ENCODE results near the gene FXYD7. TPM values are rescaled to one million over a fixed set of nuclear protein-coding genes. Genes with fewer than 3 reads are reported as not detected.

Gene FXYD7
- total RNA-seq, 1 experiment from 2014 or later: 0.71 TPM

DNA sequence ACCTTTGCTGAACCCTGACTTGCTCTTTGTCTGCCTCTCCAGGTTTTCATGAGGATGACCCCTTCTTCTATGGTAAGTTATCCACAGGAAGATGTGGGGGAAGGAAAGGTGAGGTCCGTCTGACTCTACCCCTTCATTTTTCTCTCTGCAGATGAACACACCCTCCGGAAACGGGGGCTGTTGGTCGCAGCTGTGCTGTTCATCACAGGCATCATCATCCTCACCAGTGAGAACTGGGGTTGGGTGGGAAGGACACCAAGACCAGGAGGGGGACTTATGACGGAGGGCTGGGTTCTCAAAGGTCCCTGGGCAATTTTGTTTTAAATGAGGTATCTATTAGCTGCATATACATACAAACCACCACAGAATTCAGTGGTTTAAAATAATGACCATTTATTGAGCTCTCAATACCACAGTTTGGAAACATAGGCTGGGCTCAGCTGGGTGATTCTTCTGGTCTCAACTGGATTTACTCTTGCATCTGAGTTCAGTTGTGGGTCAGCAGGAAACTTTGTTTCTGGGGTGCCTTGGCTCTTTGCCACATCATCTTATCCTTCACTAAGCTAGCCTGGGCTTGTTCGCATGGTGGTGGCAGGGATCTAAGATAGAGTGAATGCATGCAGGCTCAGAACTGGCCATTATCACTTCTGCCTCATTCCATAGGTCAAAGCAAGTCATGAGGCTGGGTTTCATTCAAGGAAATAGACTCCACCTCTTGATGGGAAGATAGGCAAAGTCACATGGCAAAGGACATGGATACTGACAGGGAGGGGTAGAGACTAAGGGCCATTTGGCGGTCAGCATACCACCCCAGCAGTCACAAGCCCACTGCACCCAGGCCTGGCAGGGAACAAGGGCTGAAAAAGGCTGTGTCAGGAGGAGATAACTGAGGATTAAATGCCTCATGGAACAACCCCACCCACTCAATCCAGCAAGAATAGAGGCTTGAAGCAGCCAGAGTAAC lies 23.3 kb downstream of the FXYD7 start:
- Histone ChIP-seq H3K4me2 (ENCODE audit: low read length) (peak overlapping the region; percentile 10), H3K9ac (ENCODE audit: low read length) (no peak overlapping the region), H3K9me2 (ENCODE audit: insufficient read depth) (no peaks in the 10 kb centered on the region), H3K4me3 (replicated peaks in 1 of 2; ENCODE audit: low read depth in 1 of 2, low read length in 2 of 2) (no peak overlapping the region), H3K4me1 (ENCODE audit: control insufficient read depth in 1 of 2, insufficient read depth in 2 of 2, low read length in 2 of 2) (peaks cover 42 to 78% of the 10 kb centered on the region in 2 experiments), H3K36me3 (ENCODE audit: control insufficient read depth in 1 of 2, insufficient read depth in 2 of 2, low read length in 2 of 2) (peaks cover 4 to 27% of the 10 kb centered on the region in 2 experiments; a peak in 3 of 4 replicates), H3K79me2 (ENCODE audit: insufficient read depth, low read length) (no peaks in the 10 kb centered on the region), H3K27me3 (ENCODE audit: insufficient read depth, low read length) (no peaks in the 10 kb centered on the region), H2AFZ (ENCODE audit: low read depth, low read length, poor library complexity, severe bottlenecking) (no peak overlapping the region), H4K20me1 (ENCODE audit: insufficient read depth) (no peaks in the 10 kb centered on the region), H3K9me3 (ENCODE audit: control insufficient read depth in 1 of 2, insufficient read depth in 1 of 2, low read depth in 1 of 2, low read length in 2 of 2) (peaks cover 0 to 4% of the 10 kb centered on the region in 2 experiments; a peak in 1 of 4 replicates), H3K27ac (ENCODE audit: low read depth, low read length) (0 out of 2 replicates have a peak overlapping the region, but pooled peaks have one; percentile 12)
- ChIA-PET POLR2A (interaction anchor here (1.2 kb wide), 1 partner anchor 11 kb away, joined by 3 read pairs; no protein-coding TSS in a partner anchor), RAD21 (ENCODE audit: low non-redundant PET in 1 of 2, low total read pairs in 2 of 2, uncharacterized antibody in 2 of 2, unreplicated experiment in 2 of 2) (no interaction called here), CTCF (no interaction called here)
- no peak for DNase-seq (ENCODE audit: low read depth, low spot score)
- ATAC-seq: no peak
- no TSS peak for BruUV-seq (replicated peaks)
- intact Hi-C loops (cut with micrococcal nuclease): no loop called here
- TF ChIP-seq CBX3 (IDR thresholded peaks at IDR 0.05; ENCODE audit: low read depth): no peak
- TF ChIP-seq EGR1 (IDR thresholded peaks at IDR 0.05; ENCODE audit: low read depth): no peak
- TF ChIP-seq, protein P1, sequence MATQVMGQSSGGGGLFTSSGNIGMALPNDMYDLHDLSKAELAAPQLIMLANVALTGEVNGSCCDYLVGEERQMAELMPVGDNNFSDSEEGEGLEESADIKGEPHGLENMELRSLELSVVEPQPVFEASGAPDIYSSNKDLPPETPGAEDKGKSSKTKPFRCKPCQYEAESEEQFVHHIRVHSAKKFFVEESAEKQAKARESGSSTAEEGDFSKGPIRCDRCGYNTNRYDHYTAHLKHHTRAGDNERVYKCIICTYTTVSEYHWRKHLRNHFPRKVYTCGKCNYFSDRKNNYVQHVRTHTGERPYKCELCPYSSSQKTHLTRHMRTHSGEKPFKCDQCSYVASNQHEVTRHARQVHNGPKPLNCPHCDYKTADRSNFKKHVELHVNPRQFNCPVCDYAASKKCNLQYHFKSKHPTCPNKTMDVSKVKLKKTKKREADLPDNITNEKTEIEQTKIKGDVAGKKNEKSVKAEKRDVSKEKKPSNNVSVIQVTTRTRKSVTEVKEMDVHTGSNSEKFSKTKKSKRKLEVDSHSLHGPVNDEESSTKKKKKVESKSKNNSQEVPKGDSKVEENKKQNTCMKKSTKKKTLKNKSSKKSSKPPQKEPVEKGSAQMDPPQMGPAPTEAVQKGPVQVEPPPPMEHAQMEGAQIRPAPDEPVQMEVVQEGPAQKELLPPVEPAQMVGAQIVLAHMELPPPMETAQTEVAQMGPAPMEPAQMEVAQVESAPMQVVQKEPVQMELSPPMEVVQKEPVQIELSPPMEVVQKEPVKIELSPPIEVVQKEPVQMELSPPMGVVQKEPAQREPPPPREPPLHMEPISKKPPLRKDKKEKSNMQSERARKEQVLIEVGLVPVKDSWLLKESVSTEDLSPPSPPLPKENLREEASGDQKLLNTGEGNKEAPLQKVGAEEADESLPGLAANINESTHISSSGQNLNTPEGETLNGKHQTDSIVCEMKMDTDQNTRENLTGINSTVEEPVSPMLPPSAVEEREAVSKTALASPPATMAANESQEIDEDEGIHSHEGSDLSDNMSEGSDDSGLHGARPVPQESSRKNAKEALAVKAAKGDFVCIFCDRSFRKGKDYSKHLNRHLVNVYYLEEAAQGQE (IDR thresholded peaks at IDR 0.05; ENCODE audit: low read depth): no peak
- TF ChIP-seq ZNF274 (IDR thresholded peaks at IDR 0.05; ENCODE audit: low read depth, low read length): no peak
- TF ChIP-seq SP1 (IDR thresholded peaks at IDR 0.05; ENCODE audit: low read depth): no peak
- TF ChIP-seq EZH2 (IDR thresholded peaks at IDR 0.05): no peak
- TF ChIP-seq, protein P2, sequence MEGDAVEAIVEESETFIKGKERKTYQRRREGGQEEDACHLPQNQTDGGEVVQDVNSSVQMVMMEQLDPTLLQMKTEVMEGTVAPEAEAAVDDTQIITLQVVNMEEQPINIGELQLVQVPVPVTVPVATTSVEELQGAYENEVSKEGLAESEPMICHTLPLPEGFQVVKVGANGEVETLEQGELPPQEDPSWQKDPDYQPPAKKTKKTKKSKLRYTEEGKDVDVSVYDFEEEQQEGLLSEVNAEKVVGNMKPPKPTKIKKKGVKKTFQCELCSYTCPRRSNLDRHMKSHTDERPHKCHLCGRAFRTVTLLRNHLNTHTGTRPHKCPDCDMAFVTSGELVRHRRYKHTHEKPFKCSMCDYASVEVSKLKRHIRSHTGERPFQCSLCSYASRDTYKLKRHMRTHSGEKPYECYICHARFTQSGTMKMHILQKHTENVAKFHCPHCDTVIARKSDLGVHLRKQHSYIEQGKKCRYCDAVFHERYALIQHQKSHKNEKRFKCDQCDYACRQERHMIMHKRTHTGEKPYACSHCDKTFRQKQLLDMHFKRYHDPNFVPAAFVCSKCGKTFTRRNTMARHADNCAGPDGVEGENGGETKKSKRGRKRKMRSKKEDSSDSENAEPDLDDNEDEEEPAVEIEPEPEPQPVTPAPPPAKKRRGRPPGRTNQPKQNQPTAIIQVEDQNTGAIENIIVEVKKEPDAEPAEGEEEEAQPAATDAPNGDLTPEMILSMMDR (IDR thresholded peaks at IDR 0.05 in 2 of 3, conservative IDR thresholded peaks at IDR 0.05 in 1 of 3; ENCODE audit: borderline replicate concordance in 1 of 3, insufficient read depth in 1 of 3, low read depth in 2 of 3, low read length in 2 of 3): no peak
- TF ChIP-seq JUND (IDR thresholded peaks at IDR 0.05): no peak
- no peak for TF ChIP-seq YY1 (IDR thresholded peaks at IDR 0.05; ENCODE audit: extremely low read depth, insufficient replicate concordance, low read depth, low read length)
- no peak for TF ChIP-seq ZFX (IDR thresholded peaks at IDR 0.05)
- TF ChIP-seq POLR2AphosphoS5 (IDR thresholded peaks at IDR 0.05; ENCODE audit: low read depth, low read length): no peak
- TF ChIP-seq, protein P3, sequence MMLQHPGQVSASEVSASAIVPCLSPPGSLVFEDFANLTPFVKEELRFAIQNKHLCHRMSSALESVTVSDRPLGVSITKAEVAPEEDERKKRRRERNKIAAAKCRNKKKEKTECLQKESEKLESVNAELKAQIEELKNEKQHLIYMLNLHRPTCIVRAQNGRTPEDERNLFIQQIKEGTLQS (IDR thresholded peaks at IDR 0.05): no peak
- TF ChIP-seq, protein P4, sequence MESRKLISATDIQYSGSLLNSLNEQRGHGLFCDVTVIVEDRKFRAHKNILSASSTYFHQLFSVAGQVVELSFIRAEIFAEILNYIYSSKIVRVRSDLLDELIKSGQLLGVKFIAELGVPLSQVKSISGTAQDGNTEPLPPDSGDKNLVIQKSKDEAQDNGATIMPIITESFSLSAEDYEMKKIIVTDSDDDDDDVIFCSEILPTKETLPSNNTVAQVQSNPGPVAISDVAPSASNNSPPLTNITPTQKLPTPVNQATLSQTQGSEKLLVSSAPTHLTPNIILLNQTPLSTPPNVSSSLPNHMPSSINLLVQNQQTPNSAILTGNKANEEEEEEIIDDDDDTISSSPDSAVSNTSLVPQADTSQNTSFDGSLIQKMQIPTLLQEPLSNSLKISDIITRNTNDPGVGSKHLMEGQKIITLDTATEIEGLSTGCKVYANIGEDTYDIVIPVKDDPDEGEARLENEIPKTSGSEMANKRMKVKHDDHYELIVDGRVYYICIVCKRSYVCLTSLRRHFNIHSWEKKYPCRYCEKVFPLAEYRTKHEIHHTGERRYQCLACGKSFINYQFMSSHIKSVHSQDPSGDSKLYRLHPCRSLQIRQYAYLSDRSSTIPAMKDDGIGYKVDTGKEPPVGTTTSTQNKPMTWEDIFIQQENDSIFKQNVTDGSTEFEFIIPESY (IDR thresholded peaks at IDR 0.05; ENCODE audit: extremely low read depth, insufficient replicate concordance, low read length): no peak
- TF ChIP-seq SIN3A (IDR thresholded peaks at IDR 0.05; ENCODE audit: low read depth): no peak
- TF ChIP-seq ELF1 (IDR thresholded peaks at IDR 0.05; ENCODE audit: borderline replicate concordance, low read depth): no peak
- no peak for TF ChIP-seq FOSL1 (IDR thresholded peaks at IDR 0.05; ENCODE audit: low read depth)
- no peak for TF ChIP-seq CEBPB (IDR thresholded peaks at IDR 0.05; ENCODE audit: low read depth)
- no peak for TF ChIP-seq RAD21 (IDR thresholded peaks at IDR 0.05; ENCODE audit: low read depth)
- TF ChIP-seq, protein P5, sequence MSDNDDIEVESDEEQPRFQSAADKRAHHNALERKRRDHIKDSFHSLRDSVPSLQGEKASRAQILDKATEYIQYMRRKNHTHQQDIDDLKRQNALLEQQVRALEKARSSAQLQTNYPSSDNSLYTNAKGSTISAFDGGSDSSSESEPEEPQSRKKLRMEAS (IDR thresholded peaks at IDR 0.05): no peak

All from HCT116 (cell line).